Spleen (tissue), 11 donors: ENCODE measurements around the gene LRRC23. TPM values are rescaled to one million over a fixed set of nuclear protein-coding genes. Genes with fewer than 3 reads are reported as not detected.

ENCODE experiments used
- DNase-seq: peaks from one replicate; pipeline ENCODE4 v3.0.0-alpha.2; 2020
- H3K27ac ChIP-seq, 8 donors: fragments of 200-600 bp; sonication (generic) in 7 of 8; 1 replicate in 4 of 8; 2 replicates in 4 of 8; pipeline versions ENCODE4 v1.5.0 to v1.8.0; 2016 to 2021; ENCODE audit warnings: inconsistent platforms in 4 of 8, mild to moderate bottlenecking in 4 of 8, moderate library complexity in 1 of 8
- H3K27me3 ChIP-seq, 7 donors: fragments of 200-600 bp; sonication (generic) in 6 of 7; replicated peaks in 1 of 7; 1 replicate in 4 of 7; 2 replicates in 3 of 7; pipeline versions ENCODE4 v1.5.0 to v1.8.0; 2016 to 2021; ENCODE audit warnings: inconsistent platforms in 3 of 7, mild to moderate bottlenecking in 1 of 7
- H3K36me3 ChIP-seq, 6 donors: fragments of 200-600 bp; sonication (generic) in 5 of 6; 1 replicate in 4 of 6; 2 replicates in 2 of 6; pipeline versions ENCODE4 v1.5.0 to v1.8.0; 2016 to 2021; ENCODE audit warnings: inconsistent platforms in 2 of 6
- H3K4me1 ChIP-seq, 6 donors: fragments of 200-600 bp; sonication (generic) in 5 of 6; 1 replicate in 3 of 6; 2 replicates in 3 of 6; pipeline versions ENCODE4 v1.5.0 to v1.8.0; 2016 to 2021; ENCODE audit warnings: inconsistent platforms in 3 of 6
- H3K4me3 ChIP-seq, 8 donors: fragments of 200-600 bp; sonication (generic) in 7 of 8; 1 replicate in 4 of 8; 2 replicates in 4 of 8; pipeline versions ENCODE4 v1.5.0 to v1.8.0; 2016 to 2021; ENCODE audit warnings: inconsistent platforms in 4 of 8, mild to moderate bottlenecking in 4 of 8, moderate library complexity in 2 of 8
- H3K9me3 ChIP-seq, 8 donors: fragments of 200-600 bp; sonication (generic) in 7 of 8; 1 replicate in 4 of 8; 2 replicates in 4 of 8; pipeline versions ENCODE4 v1.5.0 to v1.8.0; 2016 to 2021; ENCODE audit warnings: inconsistent platforms in 4 of 8
- POLR2A ChIP-seq, 3 donors: fragments of 450-650 bp; IDR thresholded peaks; one replicate each; pipeline ENCODE4 v1.5.1; 2017; ENCODE audit warnings: antibody characterized with exemption in 3 of 3, mild to moderate bottlenecking in 1 of 3
- POLR2AphosphoS5 ChIP-seq, 3 donors: sonication (generic); formaldehyde crosslinking; IDR thresholded peaks; one replicate each; pipeline ENCODE4 v1.5.1; 2017; ENCODE audit warnings: antibody characterized with exemption in 3 of 3
- WGBS, 5 donors: extraction: QIAGEN DNeasy Blood & Tissue Kit in 3 of 5; methylation state at CpG; one replicate each; pipeline versions ENCODE4 v1.1.5 to v1.1.7; 2013 to 2018; 5-methylcytosine and 5-hydroxymethylcytosine counted together
- intact Hi-C: fragments of 100-400 bp; cut with DNase I; formaldehyde crosslinking; loops from one replicate; pipeline ENCODE4 v1.15.0; 2023; ENCODE audit warnings: low total_unique reads
- polyA plus RNA-seq, 3 donors: library from polyadenylated mRNA; stranded (reverse); fragments of 200-250 nt; gene quantifications; one replicate each; pipeline ENCODE4 v1.2.1, GENCODE V29; 2013
- total RNA-seq, 7 donors: library from RNA; depleted of rRNA in 3 of 7; stranded (reverse); fragments of >200 nt in 3 of 7; fragmentation: NEBNext Ultra II Directional in 4 of 7; extraction: Animal tissue kit (Norgen Biotek cat#: 25700) in 4 of 7; gene quantifications; one replicate each; pipeline versions ENCODE4 v1.1.0 to v1.2.1, GENCODE V29; 2016 to 2021
- TF ChIP-seq, protein P1 (sequence below), 11 experiments: fragments of 200-600 bp in 7 of 11; fragments of 450-650 bp in 4 of 11; sonication (generic) in 4 of 11; IDR thresholded peaks in 8 of 11; conservative IDR thresholded peaks in 3 of 11; 1 replicate in 7 of 11; 2 replicates in 4 of 11; pipeline versions ENCODE4 v1.4.0 to v1.8.0; 2016 to 2021; ENCODE audit warnings: antibody characterized with exemption in 11 of 11, inconsistent platforms in 4 of 11, mild to moderate bottlenecking in 1 of 11
- donor health status: healthy with polysubstance abuse.
- donor health status: DM: no; HTN: no; CAD: no; lungs with moderate emphysema.
- donor health status: DM: no; HTN: no; CAD: no.
- donor health status: Bipolar disorder and iron deficiency.
- donor health status: healthy.
- donor health status: DM: no; HTN: no; CAD: no.
- donor health status: DM: yes; HTN: yes; CAD: no.

Gene LRRC23
- total and polyA plus RNA-seq, 10 donors: 3.1 to 10.1 (median 6.4) TPM

GRCh38 chr12:6925239-6925539 is 20.6 kb downstream of the LRRC23 start:
- Histone ChIP-seq H3K27ac (peak overlapping the region in 7 of 8 donors; percentile 86 to 96 (median 91)), H3K36me3 (peaks cover 0 to 7% (median 0%) of the 10 kb centered on the region in 6 donors), H3K4me3 (no peak overlapping the region), H3K27me3 (peaks cover 0 to 18% (median 0%) of the 10 kb centered on the region in 7 donors), H3K4me1 (peaks cover 20 to 83% (median 76%) of the 10 kb centered on the region in 6 donors), H3K9me3 (no peaks in the 10 kb centered on the region)
- 46 to 78% (median 62%) methylated on average over 1 of the region's 1 CpG for WGBS, 5 donors
- DNase-seq: no peak
- intact Hi-C loops: no loop called here
- TF ChIP-seq POLR2AphosphoS5 (IDR thresholded peaks at IDR 0.05) (no peak), POLR2A (IDR thresholded peaks at IDR 0.05) (no peak)
- TF ChIP-seq, protein P1, sequence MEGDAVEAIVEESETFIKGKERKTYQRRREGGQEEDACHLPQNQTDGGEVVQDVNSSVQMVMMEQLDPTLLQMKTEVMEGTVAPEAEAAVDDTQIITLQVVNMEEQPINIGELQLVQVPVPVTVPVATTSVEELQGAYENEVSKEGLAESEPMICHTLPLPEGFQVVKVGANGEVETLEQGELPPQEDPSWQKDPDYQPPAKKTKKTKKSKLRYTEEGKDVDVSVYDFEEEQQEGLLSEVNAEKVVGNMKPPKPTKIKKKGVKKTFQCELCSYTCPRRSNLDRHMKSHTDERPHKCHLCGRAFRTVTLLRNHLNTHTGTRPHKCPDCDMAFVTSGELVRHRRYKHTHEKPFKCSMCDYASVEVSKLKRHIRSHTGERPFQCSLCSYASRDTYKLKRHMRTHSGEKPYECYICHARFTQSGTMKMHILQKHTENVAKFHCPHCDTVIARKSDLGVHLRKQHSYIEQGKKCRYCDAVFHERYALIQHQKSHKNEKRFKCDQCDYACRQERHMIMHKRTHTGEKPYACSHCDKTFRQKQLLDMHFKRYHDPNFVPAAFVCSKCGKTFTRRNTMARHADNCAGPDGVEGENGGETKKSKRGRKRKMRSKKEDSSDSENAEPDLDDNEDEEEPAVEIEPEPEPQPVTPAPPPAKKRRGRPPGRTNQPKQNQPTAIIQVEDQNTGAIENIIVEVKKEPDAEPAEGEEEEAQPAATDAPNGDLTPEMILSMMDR (IDR thresholded peaks at IDR 0.05 in 8 of 11, conservative IDR thresholded peaks at IDR 0.05 in 3 of 11): no peak

DNA sequence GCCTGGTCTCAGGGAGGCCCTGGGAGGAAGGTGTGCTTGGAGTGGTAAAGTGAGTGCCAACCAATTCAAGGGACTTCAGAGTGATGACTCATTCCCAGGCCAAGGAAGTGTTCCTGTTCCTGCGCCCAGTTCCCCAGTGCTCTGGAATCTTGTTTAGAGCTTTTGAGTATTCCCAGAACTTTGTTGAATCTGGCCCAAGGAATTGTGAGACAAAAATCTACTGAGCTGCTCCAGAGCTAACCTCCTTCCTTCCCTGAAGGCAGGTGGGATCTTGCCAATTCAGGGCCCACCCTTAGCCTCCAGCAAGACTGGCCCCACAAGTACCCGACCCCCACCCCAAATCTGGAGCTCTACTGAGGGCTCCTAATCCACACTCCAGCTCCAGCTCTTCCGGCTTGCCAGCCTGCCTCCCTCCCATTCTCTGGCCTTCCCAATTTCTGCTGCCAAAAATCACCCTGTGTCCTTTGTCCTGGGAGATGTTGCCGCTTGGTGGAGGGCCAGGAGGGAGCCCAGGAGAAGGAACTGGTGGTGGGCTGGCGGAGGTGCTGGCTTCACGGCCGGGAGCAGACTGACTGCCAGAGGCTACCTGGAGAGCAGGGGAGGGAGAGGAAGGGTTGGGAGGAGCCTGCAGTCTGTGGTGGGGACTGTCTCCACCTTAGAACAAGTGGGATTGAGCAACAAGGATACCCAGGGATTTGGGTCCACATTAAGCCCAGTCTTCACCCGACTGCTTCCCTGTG is 21.1 kb downstream of the LRRC23 start:
- Histone ChIP-seq H3K4me3 (peak overlapping the region in 5 of 8 donors; percentile 5 to 85 (median 61)), H3K4me1 (peaks cover 20 to 88% (median 79%) of the 10 kb centered on the region in 6 donors), H3K27me3 (peaks cover 0 to 18% (median 0%) of the 10 kb centered on the region in 7 donors), H3K9me3 (no peaks in the 10 kb centered on the region), H3K27ac (peak overlapping the region; percentile 77 to 96 (median 90)), H3K36me3 (peaks cover 0 to 7% (median 0%) of the 10 kb centered on the region in 6 donors)
- no peak for TF ChIP-seq POLR2A (IDR thresholded peaks at IDR 0.05)
- TF ChIP-seq POLR2AphosphoS5 (IDR thresholded peaks at IDR 0.05): peak; percentile 23 to 51 (median 49)
- TF ChIP-seq, protein P1 (IDR thresholded peaks at IDR 0.05 in 8 of 11, conservative IDR thresholded peaks at IDR 0.05 in 3 of 11): peak in 1 of 11 experiments; percentile 7
- WGBS, 5 donors: 50 to 67% (median 60%) methylated on average over 8 of the region's 8 CpGs
- intact Hi-C loops: no loop called here
- peak; percentile 74 for DNase-seq

- Histone ChIP-seq H3K4me3 (peak within 1 kb of the TSS; percentile 47 to 85 (median 58)), H3K36me3 (no peaks in the 10 kb centered on the region), H3K27ac (peak within 1 kb of the TSS; percentile 77 to 96 (median 90)), H3K4me1 (peaks cover 25 to 94% (median 78%) of the 10 kb centered on the region in 6 donors), H3K27me3 (peaks cover 0 to 18% (median 0%) of the 10 kb centered on the region in 7 donors), H3K9me3 (no peaks in the 10 kb centered on the region)
- intact Hi-C loops: no loop called here
- 0 to 1% (median 0%) methylated on average over 38 to 66 of the region's 66 CpGs for WGBS, 5 donors
- peak; percentile 90 for DNase-seq
- TF ChIP-seq POLR2AphosphoS5 (IDR thresholded peaks at IDR 0.05) (peak; percentile 85 to 89 (median 89)), POLR2A (IDR thresholded peaks at IDR 0.05) (no peak)
Observed at GRCh38 chr12:6927379-6928021, 22.9 kb downstream of the LRRC23 start, which contains the start of gene ATN1. ATN1 (plus strand) TSS chr12:6927959; CDS start chr12:6934002, 6,043 bp downstream.

- Histone ChIP-seq H3K9me3 (no peaks in the 10 kb centered on the region), H3K4me3 (peak overlapping the region; percentile 47 to 85 (median 58)), H3K27me3 (peaks cover 0 to 18% (median 0%) of the 10 kb centered on the region in 7 donors), H3K27ac (peak overlapping the region; percentile 74 to 96 (median 90)), H3K4me1 (peaks cover 25 to 94% (median 75%) of the 10 kb centered on the region in 6 donors), H3K36me3 (peaks cover 0 to 5% (median 0%) of the 10 kb centered on the region in 6 donors)
- TF ChIP-seq POLR2A (IDR thresholded peaks at IDR 0.05) (no peak), POLR2AphosphoS5 (IDR thresholded peaks at IDR 0.05) (peak in 1 of 3 donors; percentile 6)
- DNase-seq: peak; percentile 84
- WGBS, 5 donors: 0 to 1% (median 1%) methylated on average over 23 to 78 of the region's 79 CpGs
- intact Hi-C loops: no loop called here
Observed at GRCh38 chr12:6928022-6928702, 23.5 kb downstream of the LRRC23 start.
